Ascending aorta (tissue), 2 donors: ENCODE measurements around the gene ARSB. TPM values are rescaled to one million over a fixed set of nuclear protein-coding genes. Genes with fewer than 3 reads are reported as not detected.
A peak's percentile ranks its signal among the peaks of the same experiment; 100 is the strongest.

Source experiments
- DNase-seq, 2 donors: peaks; one replicate each; pipeline ENCODE4 v3.0.0-alpha.2; 2019; ENCODE audit warnings: low spot score in 2 of 2
- H3K27ac ChIP-seq, 2 donors: fragments of 200-600 bp; sonication (generic); one replicate each; pipeline ENCODE4 v1.5.1; 2016 to 2017; ENCODE audit warnings: mild to moderate bottlenecking in 1 of 2
- H3K27me3 ChIP-seq: fragments of 200-600 bp; sonication (generic); one replicate; pipeline ENCODE4 v1.5.1; 2017
- H3K36me3 ChIP-seq, 2 donors: fragments of 200-600 bp; sonication (generic); one replicate each; pipeline ENCODE4 v1.5.1; 2016
- H3K4me1 ChIP-seq, 2 donors: fragments of 200-600 bp; sonication (generic); one replicate each; pipeline ENCODE4 v1.5.1; 2016 to 2017; ENCODE audit warnings: mild to moderate bottlenecking in 1 of 2
- H3K4me3 ChIP-seq, 2 donors: fragments of 200-600 bp; sonication (generic); one replicate each; pipeline ENCODE4 v1.5.1; 2016 to 2017; ENCODE audit warnings: mild to moderate bottlenecking in 1 of 2
- H3K9me3 ChIP-seq, 2 donors: fragments of 200-600 bp; sonication (generic); one replicate each; pipeline ENCODE4 v1.5.1; 2016
- CTCF ChIP-seq, 3 experiments: fragments of 200-600 bp in 2 of 3; fragments of 450-650 bp in 1 of 3; sonication (generic) in 2 of 3; IDR thresholded peaks; one replicate each; pipeline ENCODE4 v1.5.1; 2016 to 2019; ENCODE audit warnings: antibody characterized with exemption in 3 of 3, mild to moderate bottlenecking in 1 of 3, moderate library complexity in 1 of 3
- intact Hi-C: fragments of 100-400 bp; cut with DNase I; formaldehyde crosslinking; loops from one replicate; pipeline ENCODE4 v1.15.1; 2023
- total RNA-seq: library from RNA; depleted of rRNA; stranded (reverse); fragments of >200 nt; gene quantifications from one replicate; pipeline ENCODE4 v1.1.0, GENCODE V29; 2016

ARSB gene
- total RNA-seq, 1 donor from 2014 or later, result 18.6 TPM

DNA sequence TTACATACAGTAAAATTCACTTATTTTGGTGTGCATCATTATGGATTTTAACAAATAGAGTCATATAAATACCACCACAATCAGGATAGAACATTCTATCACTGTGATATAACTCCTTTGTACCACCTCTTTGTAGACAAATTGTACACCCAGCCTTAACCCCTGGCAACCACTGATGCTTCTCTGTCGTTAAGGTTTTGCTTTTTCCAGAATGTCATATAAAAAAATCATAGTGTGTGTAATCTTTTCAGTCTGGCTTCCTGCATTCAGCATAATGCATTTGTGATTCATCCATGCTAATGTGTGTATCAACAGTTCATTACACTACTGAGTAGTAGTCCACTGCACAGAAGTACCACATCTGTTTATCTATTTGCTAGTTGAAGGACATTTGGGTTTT, 81.2 kb downstream of the ARSB start:
- intact Hi-C loops, result no loop called here

DNA sequence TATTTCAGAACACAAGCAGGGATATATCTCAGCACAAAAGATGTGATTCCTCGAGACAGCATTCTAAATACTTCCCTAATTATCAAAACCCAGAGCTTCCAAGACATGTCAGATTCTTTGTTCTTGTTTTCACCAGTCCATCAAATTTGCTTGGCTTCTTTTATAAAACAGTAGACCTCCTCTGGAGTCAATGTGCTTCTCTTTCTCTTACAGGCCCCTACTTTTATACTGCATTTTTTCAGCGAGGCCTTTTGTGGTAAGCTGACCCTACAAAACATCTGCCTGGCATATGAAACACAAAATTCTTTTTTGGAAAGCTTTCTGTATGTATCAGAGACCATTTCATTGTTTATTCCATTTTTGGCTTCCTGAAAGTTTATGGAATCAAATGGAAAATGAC, 81.8 kb downstream of the ARSB start:
- Histone ChIP-seq H3K9me3 (peaks cover 0 to 9% of the 10 kb centered on the region in 2 donors), H3K27me3 (no peaks in the 10 kb centered on the region), H3K27ac (no peak overlapping the region), H3K36me3 (no peaks in the 10 kb centered on the region), H3K4me1 (peaks cover 4 to 10% of the 10 kb centered on the region in 2 donors), H3K4me3 (no peak overlapping the region)
- intact Hi-C loops, result no loop called here
- no peak for DNase-seq
- no peak for TF ChIP-seq CTCF (IDR thresholded peaks at IDR 0.05)

More for the DNA sequence above, 81.2 kb downstream of the ARSB start:
- no peak for TF ChIP-seq CTCF (IDR thresholded peaks at IDR 0.05)
- H3K27ac ChIP-seq, result no peak overlapping the region
- no peaks in the 10 kb centered on the region for H3K36me3 ChIP-seq
- H3K27me3 ChIP-seq, result no peaks in the 10 kb centered on the region
- H3K4me1 ChIP-seq, result peaks cover 4 to 13% of the 10 kb centered on the region in 2 donors
- peaks cover 0 to 6% of the 10 kb centered on the region in 2 donors for H3K9me3 ChIP-seq
- no peak for DNase-seq
- no peak overlapping the region for H3K4me3 ChIP-seq

- H3K27me3 ChIP-seq, result no peaks in the 10 kb centered on the region
- H3K27ac ChIP-seq, result no peak overlapping the region
- intact Hi-C loops, result no loop called here
- peaks cover 0 to 9% of the 10 kb centered on the region in 2 donors for H3K9me3 ChIP-seq
- no peaks in the 10 kb centered on the region for H3K36me3 ChIP-seq
- no peaks in the 10 kb centered on the region for H3K4me1 ChIP-seq
- no peak overlapping the region for H3K4me3 ChIP-seq
- no peak for DNase-seq
- TF ChIP-seq CTCF (IDR thresholded peaks at IDR 0.05), result peak in 2 of 3 experiments; percentile 12 to 43
Measured at GRCh38 chr5:78899922-78900362, 85.2 kb downstream of the ARSB start.

GRCh38 chr5:78896132-78896531, 89.0 kb downstream of the ARSB start:
- intact Hi-C loops, result no loop called here
- no peak for DNase-seq
- no peak overlapping the region for H3K4me3 ChIP-seq
- no peak overlapping the region for H3K27ac ChIP-seq
- H3K36me3 ChIP-seq, result no peaks in the 10 kb centered on the region
- no peak for TF ChIP-seq CTCF (IDR thresholded peaks at IDR 0.05)
- no peaks in the 10 kb centered on the region for H3K4me1 ChIP-seq
- no peaks in the 10 kb centered on the region for H3K27me3 ChIP-seq
- peaks cover 0 to 9% of the 10 kb centered on the region in 2 donors for H3K9me3 ChIP-seq

DNA sequence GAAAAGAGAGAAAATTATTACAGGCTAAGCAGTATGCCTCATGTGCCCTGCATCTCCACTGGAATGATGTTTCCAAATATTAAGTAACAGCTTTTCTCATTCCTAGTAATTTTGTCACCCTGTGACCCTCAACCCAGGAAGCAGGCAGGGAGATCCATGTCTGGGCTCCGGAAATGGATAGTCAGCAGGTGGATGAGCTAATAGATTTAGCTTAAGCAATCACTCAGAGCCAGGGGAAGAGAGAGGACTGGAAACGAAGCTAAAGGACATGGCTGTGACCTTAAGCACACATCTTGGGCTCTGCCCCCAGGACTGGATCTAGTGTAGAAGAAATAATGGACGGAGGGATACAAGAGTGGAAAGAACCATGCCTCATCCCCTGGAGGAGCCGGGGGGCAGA, 89.5 kb downstream of the ARSB start:
- DNase-seq, result no peak
- no peak overlapping the region for H3K4me3 ChIP-seq
- intact Hi-C loops, result no loop called here
- H3K36me3 ChIP-seq, result no peaks in the 10 kb centered on the region
- no peak overlapping the region for H3K27ac ChIP-seq
- no peaks in the 10 kb centered on the region for H3K4me1 ChIP-seq
- TF ChIP-seq CTCF (IDR thresholded peaks at IDR 0.05), result no peak
- peaks cover 0 to 9% of the 10 kb centered on the region in 2 donors for H3K9me3 ChIP-seq
- no peaks in the 10 kb centered on the region for H3K27me3 ChIP-seq
